HepG2 (cell line): ENCODE data around the gene TUBA4B. TPM values are rescaled to one million over a fixed set of nuclear protein-coding genes. Genes with fewer than 3 reads are reported as not detected.

Experiments used
- ATF1 ChIP-seq: IDR thresholded peaks from 2 replicates; pipeline ENCODE4 v1.6.1; 2016; ENCODE audit warnings: mild to moderate bottlenecking, control low read depth
- DMTF1 ChIP-seq: sonication (generic); formaldehyde crosslinking; IDR thresholded peaks from 2 replicates; pipeline ENCODE4 v1.4.0; 2020; ENCODE audit warnings: mild to moderate bottlenecking, missing genetic modification reagents
- FLYWCH1 ChIP-seq: sonication (generic); formaldehyde crosslinking; IDR thresholded peaks from 2 replicates; pipeline ENCODE4 v1.8.1; 2023; ENCODE audit warnings: mild to moderate bottlenecking, missing genetic modification reagents
- HNRNPLL ChIP-seq: fragments of 200-400 bp; formaldehyde crosslinking; IDR thresholded peaks from 2 replicates; pipeline ENCODE4 v1.6.1; 2017; ENCODE audit warnings: mild to moderate bottlenecking, low read depth, low read length; ENCODE audit not compliant: poor library complexity, severe bottlenecking
- KLF15 ChIP-seq: sonication (generic); formaldehyde crosslinking; IDR thresholded peaks from 2 replicates; pipeline ENCODE4 v1.8.1; 2023; ENCODE audit warnings: borderline replicate concordance, mild to moderate bottlenecking, inconsistent platforms, missing genetic modification reagents, mixed read lengths
- MYC ChIP-seq: sonication (generic); formaldehyde crosslinking; IDR thresholded peaks from 2 replicates; pipeline ENCODE4 v1.9.0; 2021; ENCODE audit warnings: missing genetic modification reagents, borderline replicate concordance
- RELA ChIP-seq: sonication (generic); formaldehyde crosslinking; IDR thresholded peaks from 2 replicates; pipeline ENCODE4 v1.4.0; 2020; ENCODE audit warnings: missing genetic modification reagents
- SP2 ChIP-seq: sonication (generic); formaldehyde crosslinking; IDR thresholded peaks from 2 replicates; pipeline ENCODE4 v1.5.1; 2020; ENCODE audit warnings: mild to moderate bottlenecking, missing genetic modification reagents
- SRF ChIP-seq: IDR thresholded peaks from 2 replicates; pipeline ENCODE4 v1.6.1; 2011; ENCODE audit warnings: mild to moderate bottlenecking, low read depth, low read length, moderate library complexity
- STAT5B ChIP-seq: sonication (generic); formaldehyde crosslinking; IDR thresholded peaks from 2 replicates; pipeline ENCODE4 v1.4.0; 2020; ENCODE audit warnings: missing genetic modification reagents
- TBP ChIP-seq: sonication (generic); formaldehyde crosslinking; IDR thresholded peaks from 2 replicates; pipeline ENCODE4 v1.5.0; 2020; ENCODE audit warnings: missing genetic modification reagents
- TBX2 ChIP-seq: sonication (generic); formaldehyde crosslinking; IDR thresholded peaks from 2 replicates; pipeline ENCODE4 v1.5.0; 2020; ENCODE audit warnings: missing genetic modification reagents, mild to moderate bottlenecking, borderline replicate concordance
- ZBTB1 ChIP-seq: sonication (generic); formaldehyde crosslinking; IDR thresholded peaks from 2 replicates; pipeline ENCODE4 v1.4.0; 2020; ENCODE audit warnings: missing genetic modification reagents, borderline replicate concordance
- ZKSCAN1 ChIP-seq: fragments of 150-350 bp; IDR thresholded peaks from 2 replicates; pipeline ENCODE4 v1.6.1; 2014; ENCODE audit warnings: low read length
- ZNF101 ChIP-seq: sonication (generic); formaldehyde crosslinking; IDR thresholded peaks from 2 replicates; pipeline ENCODE4 v1.4.0; 2020; ENCODE audit warnings: mild to moderate bottlenecking, low read depth, missing genetic modification reagents, borderline replicate concordance
- ZNF12 ChIP-seq: sonication (generic); formaldehyde crosslinking; IDR thresholded peaks from 2 replicates; pipeline ENCODE4 v1.5.0; 2020; ENCODE audit warnings: missing genetic modification reagents
- ZNF232 ChIP-seq: sonication (generic); formaldehyde crosslinking; IDR thresholded peaks from 2 replicates; pipeline ENCODE4 v1.4.0; 2020; ENCODE audit warnings: missing genetic modification reagents, borderline replicate concordance
- ZNF260 ChIP-seq: sonication (generic); formaldehyde crosslinking; IDR thresholded peaks from 2 replicates; pipeline ENCODE4 v1.4.0; 2020; ENCODE audit warnings: missing genetic modification reagents, low read depth, mild to moderate bottlenecking, borderline replicate concordance
- ZNF350 ChIP-seq: sonication (generic); formaldehyde crosslinking; IDR thresholded peaks from 2 replicates; pipeline ENCODE4 v1.4.0; 2020; ENCODE audit warnings: mild to moderate bottlenecking, low read depth, missing genetic modification reagents, borderline replicate concordance
- ZNF563 ChIP-seq: sonication (generic); formaldehyde crosslinking; IDR thresholded peaks from 2 replicates; pipeline ENCODE4 v1.8.0; 2022; ENCODE audit warnings: mild to moderate bottlenecking, moderate library complexity, missing genetic modification reagents
- ZNF574 ChIP-seq: sonication (generic); formaldehyde crosslinking; IDR thresholded peaks from 2 replicates; pipeline ENCODE4 v1.4.0; 2020; ENCODE audit warnings: missing genetic modification reagents
- ZNF678 ChIP-seq: sonication (generic); formaldehyde crosslinking; IDR thresholded peaks from 2 replicates; pipeline ENCODE4 v1.4.0; 2020; ENCODE audit warnings: mild to moderate bottlenecking, missing genetic modification reagents
- ZNF790 ChIP-seq: sonication (generic); formaldehyde crosslinking; IDR thresholded peaks from 2 replicates; pipeline ENCODE4 v1.8.0; 2022; ENCODE audit warnings: missing genetic modification reagents, mild to moderate bottlenecking, borderline replicate concordance
- ZNF83 ChIP-seq: sonication (generic); formaldehyde crosslinking; IDR thresholded peaks from 2 replicates; pipeline ENCODE4 v1.4.0; 2020; ENCODE audit warnings: missing genetic modification reagents, mild to moderate bottlenecking, borderline replicate concordance
- polyA plus RNA-seq, 8 experiments: library from polyadenylated mRNA; depleted of rRNA in 3 of 8; stranded (reverse) in 7 of 8; unstranded in 1 of 8; fragments of >200 nt; fragmentation: Illumina TruSeq in 4 of 8; extraction: Trizol in 4 of 8; gene quantifications; 2 replicates each; pipeline versions ENCODE4 v1.2.1 to v1.2.3, GENCODE V29; 2011 to 2016; ENCODE audit warnings: low read depth in 4 of 8, missing spikeins in 1 of 8, mixed read lengths in 1 of 8; ENCODE audit not compliant: insufficient read depth in 1 of 8
- total RNA-seq, 5 experiments: library from RNA; depleted of rRNA; stranded (reverse); fragments of >200 nt; fragmentation: Illumina TruSeq; extraction: Trizol; gene quantifications; 2 replicates each; pipeline ENCODE4 v1.2.3, GENCODE V29; 2016; ENCODE audit warnings: low read depth in 1 of 5

TUBA4B gene
- total and polyA plus RNA-seq, 2 of the 13 experiments (the other 11 are each of a cell fraction or from before 2014, with no cell fraction given) = 0.18 to 0.22 TPM

GRCh38 chr2:219229305-219230058, 23.6 kb upstream of the TUBA4B start, which contains the start of the genes ANKZF1 and ATG9A (continued):
- TF ChIP-seq TBP (CRISPR knock-in tag) (no peak; the same call in 1 of the 2 replicates), KLF15 (CRISPR knock-in tag) (peak; percentile 99; the same call in 1 of the 2 replicates), ZNF101 (CRISPR knock-in tag) (no peak), SRF (peak; percentile 40; the same call in 1 of the 2 replicates), ZNF232 (CRISPR knock-in tag) (peak; percentile 68; the same call in 1 of the 2 replicates), ZNF790 (CRISPR knock-in tag) (peak; percentile 76; the same call in 1 of the 2 replicates), ZBTB1 (no peak), TBX2 (CRISPR knock-in tag) (peak; percentile 77), FLYWCH1 (CRISPR knock-in tag) (no peak), ATF1 (CRISPR knock-in tag) (peak; percentile 87), ZNF260 (no peak), DMTF1 (CRISPR knock-in tag) (no peak), SP2 (peak; percentile 100), STAT5B (CRISPR knock-in tag) (no peak), ZNF574 (CRISPR knock-in tag) (peak; percentile 87), HNRNPLL (peak; percentile 80), ZNF12 (CRISPR knock-in tag) (no peak), ZNF563 (CRISPR knock-in tag) (peak; percentile 83), MYC (CRISPR knock-in tag) (peak; percentile 37; the same call in 1 of the 2 replicates), ZKSCAN1 (peak; percentile 31; the same call in 1 of the 2 replicates), ZNF678 (CRISPR knock-in tag) (no peak), ZNF350 (CRISPR knock-in tag) (0 out of 2 replicates have a peak, but pooled peaks have one; percentile 82), ZNF83 (CRISPR knock-in tag) (no peak), RELA (no peak; the same call in 1 of the 2 replicates)
